Fibroblast of the aortic adventitia (primary cell): ENCODE data around the gene EEF1AKMT3. TPM values are rescaled to one million over a fixed set of nuclear protein-coding genes. Genes with fewer than 3 reads are reported as not detected.

Source experiments
- DNase-seq: peaks from one replicate; pipeline ENCODE4 v3.0.0-alpha.2; 2010; ENCODE audit warnings: low read depth
- H3K4me3 ChIP-seq: 2 replicates; pipeline ENCODE4 v1.5.1; 2011; ENCODE audit warnings: low read depth, mild to moderate bottlenecking, control low read depth, low read length, moderate library complexity
- CTCF ChIP-seq: IDR thresholded peaks from 2 replicates; pipeline ENCODE4 v1.5.1; 2011; ENCODE audit warnings: mild to moderate bottlenecking, low read length, control low read depth, inconsistent platforms; ENCODE audit not compliant: insufficient read depth
- total RNA-seq: library from RNA; depleted of rRNA; stranded (reverse); fragments of >200 nt; gene quantifications from 2 replicates; pipeline ENCODE4 v1.2.3, GENCODE V29; 2012; ENCODE audit warnings: low replicate concordance

The EEF1AKMT3 gene
- total RNA-seq, 1 donor: 6.6 TPM

GRCh38 chr12:57763881-57764661 is 8.3 kb upstream of the EEF1AKMT3 start:
- no peak for DNase-seq
- TF ChIP-seq CTCF: no peak
- H3K4me3 ChIP-seq: no peak overlapping the region

- DNase-seq: no peak
- no peak overlapping the region for H3K4me3 ChIP-seq
- no peak for TF ChIP-seq CTCF
These were observed 7.8 kb upstream of the EEF1AKMT3 start for GRCh38 chr12:57764662-57765002.

- no peak for DNase-seq
- peak; percentile 39 for TF ChIP-seq CTCF
- H3K4me3 ChIP-seq: peak overlapping the region; percentile 28
These were observed 7.3 kb upstream of the EEF1AKMT3 start for GRCh38 chr12:57765003-57765697.

GRCh38 chr12:57765698-57766463 is 6.5 kb upstream of the EEF1AKMT3 start:
- peak overlapping the region; percentile 40 for H3K4me3 ChIP-seq
- no peak for TF ChIP-seq CTCF
- no peak for DNase-seq

GRCh38 chr12:57766464-57767304 is 5.7 kb upstream of the EEF1AKMT3 start, which contains the start of gene CYP27B1:
TSS of gene CYP27B1 (minus strand) at chr12:57767078. CDS start at chr12:57767041, 37 bp downstream.
- DNase-seq: peak; percentile 16
- TF ChIP-seq CTCF: no peak
- peak within 1 kb of the TSS; percentile 40 for H3K4me3 ChIP-seq

- no peak for TF ChIP-seq CTCF
- DNase-seq: no peak
- H3K4me3 ChIP-seq: no peak overlapping the region
These were observed 5.1 kb upstream of the EEF1AKMT3 start for GRCh38 chr12:57767305-57767698.
